ENCODE measurements around the gene CTBP2.

The CTBP2 gene

DNA sequence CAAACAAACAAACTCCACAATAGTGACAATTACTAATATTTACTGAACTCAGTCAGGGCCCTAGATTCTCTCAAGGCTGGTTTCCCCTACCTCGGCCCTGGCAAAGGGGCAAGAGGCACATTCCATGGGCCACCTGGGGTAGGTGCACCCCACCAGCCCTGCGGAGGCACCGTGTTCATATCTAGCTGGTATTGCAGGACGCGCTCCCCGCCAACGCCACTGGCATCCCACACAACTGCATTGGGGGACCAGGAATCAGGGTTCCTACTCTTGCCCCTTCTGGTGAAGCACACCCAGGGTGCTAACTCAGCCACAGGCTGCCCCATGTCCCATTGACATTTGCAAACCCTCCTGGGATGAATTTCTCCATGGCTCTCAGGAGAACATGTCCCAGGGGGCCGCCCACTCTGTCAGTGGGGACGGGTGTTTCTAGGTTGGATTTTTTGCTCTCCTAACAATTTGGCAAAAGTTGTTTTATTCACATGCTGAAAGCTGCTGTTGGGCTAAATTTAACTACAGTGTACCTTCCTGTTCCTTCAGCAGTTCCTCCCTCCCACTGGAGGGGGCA, 141.7 kb downstream of the CTBP2 start:
- no peak for DNase-seq

DNA sequence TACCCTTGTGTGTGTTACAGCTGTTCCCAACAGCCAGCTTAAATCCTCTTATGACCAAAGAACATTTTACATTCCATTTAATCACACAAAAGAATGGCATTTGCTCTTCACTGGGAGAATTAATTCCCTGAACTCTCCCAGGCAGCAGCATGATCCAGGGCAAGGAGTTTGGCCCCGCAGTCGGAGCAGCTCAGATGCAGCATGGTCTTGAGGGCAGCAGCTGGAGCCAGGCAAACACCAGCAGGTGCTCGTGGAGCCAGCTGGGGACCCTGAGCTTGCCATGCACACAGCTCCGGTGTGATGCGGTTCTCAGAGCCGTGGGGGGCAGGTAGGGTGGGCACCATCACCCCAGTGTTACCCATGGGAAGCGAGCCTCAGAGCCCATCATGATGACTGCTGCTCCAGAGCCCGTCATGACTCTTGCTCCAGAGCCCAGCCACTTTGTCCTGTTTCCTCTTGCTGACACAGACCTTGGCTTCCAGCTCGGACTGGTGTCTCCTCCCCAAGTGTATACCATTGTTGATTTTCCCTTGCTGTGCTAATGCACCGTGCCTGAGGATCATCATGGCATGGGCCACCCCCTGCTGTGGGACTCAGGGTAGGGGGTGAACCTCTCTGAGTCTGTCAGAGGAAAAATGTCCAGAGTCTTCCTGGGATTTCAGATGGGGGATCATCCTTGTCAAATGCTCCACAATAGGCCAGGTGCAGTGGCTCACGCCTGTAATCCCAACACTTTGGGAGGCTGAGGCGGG, 142.6 kb downstream of the CTBP2 start:
- DNase-seq = peak; percentile 44

DNA sequence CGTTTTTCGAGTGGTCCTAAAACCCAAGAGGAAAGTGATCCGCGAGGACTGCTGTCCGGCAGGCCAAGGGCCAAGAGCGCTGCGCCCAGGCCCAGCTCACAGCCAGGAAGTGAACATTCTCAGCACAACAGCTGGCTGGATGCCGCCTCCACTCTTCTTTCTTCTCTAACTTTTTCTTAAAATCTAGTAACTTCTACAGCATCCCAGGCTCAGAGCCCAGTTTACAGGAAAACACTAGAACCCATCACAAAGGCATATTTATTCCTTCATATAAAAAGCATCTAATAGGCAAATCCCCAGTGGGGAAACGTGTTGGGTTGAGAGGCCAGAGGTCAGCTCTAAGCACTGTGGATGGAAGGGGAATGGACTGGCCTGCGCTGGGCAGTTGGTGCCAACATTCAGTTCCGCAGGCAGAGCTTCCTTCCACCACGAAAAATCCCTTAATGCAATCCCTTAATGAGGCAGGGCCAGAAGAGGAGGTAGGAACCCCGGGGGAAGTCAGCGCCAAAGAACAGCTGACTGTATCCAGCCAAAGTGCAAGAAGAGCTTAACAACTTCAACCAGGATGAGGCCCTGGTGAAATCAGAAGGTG, 143.7 kb downstream of the CTBP2 start:
- DNase-seq = no peak

DNA sequence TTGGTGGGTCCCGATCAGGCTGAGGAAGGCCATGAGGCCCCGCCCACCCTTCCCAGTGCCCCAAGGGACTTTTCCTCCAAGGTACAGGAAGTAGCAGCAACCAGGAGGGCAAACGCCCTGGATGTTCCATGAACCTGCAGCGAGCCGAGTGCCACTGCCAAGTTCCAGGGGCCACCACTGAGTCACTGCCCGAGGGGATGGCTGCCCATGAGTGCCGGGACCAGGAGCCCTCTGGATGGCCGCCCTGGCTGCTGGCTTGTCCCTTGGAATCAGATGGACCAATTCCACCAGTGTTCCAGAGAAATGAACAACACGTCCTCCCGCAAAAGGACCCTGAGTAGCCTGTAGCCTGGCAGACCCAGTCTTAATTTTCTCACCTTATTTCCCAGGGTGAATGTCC, 144.2 kb downstream of the CTBP2 start:
- DNase-seq = no peak

DNA sequence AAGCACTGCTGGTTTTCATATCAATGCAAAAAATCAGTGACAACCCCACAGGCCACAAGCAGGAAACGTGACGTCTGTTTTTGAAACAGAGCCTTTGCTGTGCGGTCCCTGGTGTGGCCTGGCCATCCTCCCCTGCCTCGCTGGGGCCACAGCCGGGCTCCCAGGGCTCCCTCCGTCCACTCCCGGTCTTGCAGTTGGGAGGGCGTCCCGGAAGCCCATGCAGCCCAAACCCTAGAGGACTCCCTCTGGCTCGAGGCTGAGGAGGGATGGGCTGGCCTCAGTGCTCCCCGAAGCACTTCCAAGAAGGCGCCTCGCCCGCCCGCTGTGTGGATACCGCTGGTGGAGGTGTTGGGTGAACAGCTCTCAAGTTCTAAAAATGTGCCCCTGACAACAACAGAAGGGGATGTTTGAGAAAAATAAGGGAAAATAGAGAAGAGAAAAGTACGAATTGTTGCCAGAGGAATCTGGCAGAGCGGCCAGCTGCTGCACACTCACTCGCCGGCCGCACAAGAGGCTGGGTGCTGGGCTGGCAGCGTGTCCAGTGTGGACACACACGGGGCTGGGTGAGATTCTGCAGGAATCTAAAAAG, 144.9 kb downstream of the CTBP2 start:
- DNase-seq = no peak

DNA sequence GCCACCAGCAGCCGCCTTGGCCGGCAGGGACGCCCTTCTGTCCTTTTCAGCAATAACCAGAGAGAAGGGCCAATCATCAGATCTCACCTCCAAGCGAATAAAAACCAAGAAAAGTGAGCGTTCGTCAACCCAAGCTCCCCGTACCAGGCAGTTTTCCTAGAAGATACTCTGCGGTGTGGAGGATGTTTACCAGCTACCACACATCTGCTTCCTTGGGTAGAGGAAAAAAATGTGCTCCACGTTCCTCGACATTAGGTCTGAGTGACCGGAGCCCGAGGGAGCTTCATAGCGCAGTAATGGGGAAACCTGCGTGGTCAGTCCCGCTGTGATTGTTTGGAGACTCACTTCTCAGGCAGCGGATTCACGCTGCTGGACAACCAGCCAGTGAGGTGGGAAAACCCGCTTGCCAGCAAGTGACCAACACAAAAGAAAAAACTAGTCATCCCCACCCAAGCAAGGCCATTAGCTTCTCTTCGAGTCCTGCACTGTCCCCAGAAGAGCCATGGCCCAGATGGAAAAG, 145.5 kb downstream of the CTBP2 start:
- DNase-seq = no peak

DNA sequence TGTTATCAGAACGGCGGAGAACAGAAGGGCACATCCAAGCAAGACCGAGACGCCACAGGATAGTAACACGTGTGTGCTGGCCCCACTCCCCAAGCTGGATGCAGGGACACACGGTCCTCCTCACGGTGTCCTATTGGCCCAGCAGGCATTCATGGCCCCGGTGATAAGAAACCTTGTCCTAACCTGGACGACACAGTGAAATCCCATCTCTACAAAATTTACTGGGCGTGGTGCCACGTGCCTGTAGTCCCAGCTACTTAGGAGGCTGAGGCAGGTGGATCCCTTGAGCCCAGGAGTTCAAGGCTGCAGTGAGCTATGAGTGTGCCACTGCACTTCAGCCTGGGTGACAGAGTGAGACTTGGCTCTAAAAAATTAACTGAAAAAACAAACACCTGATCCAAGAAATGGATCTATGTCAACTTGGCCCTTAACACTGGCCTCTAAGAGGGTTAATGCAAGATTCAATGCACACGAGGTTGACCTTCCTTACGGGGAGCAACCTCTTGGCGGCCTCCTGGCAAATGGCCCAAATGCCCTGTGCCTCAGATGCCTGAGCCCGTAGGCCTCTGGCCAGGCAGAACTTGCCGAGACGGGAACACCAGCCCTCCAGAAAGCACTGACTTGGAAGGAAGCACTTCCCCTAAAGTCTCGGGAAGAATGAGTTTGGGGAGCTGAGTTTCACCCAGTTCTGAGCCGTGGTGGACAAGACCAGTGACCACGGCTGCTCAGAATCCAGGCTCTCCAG, 146.1 kb downstream of the CTBP2 start:
- DNase-seq = no peak

DNA sequence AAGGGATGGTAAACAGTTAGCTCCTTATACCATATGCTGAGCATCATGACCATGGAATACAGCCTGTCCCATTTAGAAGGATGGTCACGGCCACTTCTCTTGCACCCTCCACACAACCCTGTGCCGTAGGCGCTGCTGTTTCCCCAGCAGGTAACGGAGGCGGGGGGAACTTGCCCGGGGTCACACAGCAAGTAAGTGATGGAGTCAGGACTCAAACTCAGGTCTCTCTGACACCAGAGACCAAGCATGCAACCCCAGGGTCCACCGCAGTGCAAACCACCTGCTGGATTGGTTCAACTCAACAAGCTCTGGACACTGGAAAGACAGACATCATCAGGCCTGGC, 146.9 kb downstream of the CTBP2 start:
- DNase-seq = no peak

DNA sequence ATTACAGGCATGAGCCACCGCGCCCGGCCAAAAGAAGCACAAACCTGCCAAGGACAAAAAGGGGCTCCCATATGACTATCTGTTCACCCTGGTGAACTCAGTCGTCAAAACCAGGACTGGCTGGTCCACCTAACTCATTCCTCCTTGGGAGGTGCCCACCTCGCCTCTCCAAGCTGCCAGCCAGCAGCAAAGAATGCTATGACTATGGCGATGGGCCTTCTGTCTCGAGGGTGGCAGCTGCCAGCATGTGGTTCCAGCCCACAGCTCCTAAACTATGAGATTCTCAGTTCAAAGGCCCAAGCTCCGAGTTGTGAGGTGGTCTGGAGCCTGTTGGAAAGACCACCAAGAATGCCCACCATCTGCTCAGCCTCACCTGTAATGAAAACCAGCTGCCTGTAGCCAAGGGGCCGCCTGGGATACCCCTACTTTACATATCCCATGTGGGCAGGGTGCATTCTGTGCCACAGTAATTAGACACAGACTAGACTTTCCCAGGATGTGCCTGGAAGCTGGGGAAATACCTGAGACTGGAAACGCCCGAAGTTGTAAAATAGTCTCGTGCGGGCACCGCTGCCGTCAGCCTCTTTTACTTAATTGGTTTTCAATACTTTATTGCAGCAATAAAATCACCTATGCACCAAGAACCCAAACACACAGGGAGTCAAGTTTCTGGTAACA, 147.4 kb downstream of the CTBP2 start:
- DNase-seq = no peak

DNA sequence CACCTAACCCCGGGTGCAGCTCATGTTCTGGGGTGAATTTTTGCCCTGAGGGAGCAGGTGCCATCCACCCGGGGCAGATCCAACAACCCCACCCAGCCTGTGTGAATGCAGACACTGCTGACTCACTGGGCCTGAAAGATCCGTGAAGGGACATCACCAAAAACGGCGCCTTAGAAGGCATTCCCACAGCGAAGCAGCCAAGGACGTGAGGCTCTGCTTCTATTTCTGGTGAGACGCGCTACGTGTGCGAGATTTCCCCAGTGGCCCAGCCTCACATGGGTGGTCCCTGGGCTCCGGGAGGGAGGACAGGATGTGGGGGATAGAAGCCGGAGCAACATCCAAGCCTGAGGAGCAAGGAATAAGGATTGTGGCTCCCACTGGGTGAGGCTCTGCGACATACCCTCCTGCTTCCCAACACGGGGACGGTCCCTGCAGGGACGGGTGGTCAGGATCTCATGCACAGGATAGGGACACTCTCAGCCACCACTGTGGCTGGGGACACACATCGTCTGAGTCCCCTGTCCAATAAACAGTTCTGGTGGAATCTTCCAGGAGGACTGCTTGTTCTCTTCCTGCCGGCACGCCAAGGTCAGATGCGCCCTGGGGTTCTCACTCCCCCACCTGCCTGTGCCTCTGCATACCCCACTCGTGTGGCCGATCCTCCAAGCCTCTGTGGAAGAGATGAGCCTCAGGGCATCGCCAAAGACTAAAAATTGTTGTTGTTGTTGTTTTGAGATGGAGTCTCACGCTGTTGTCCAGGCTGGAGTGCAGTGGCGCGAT, 148.2 kb downstream of the CTBP2 start:
- DNase-seq = no peak

DNA sequence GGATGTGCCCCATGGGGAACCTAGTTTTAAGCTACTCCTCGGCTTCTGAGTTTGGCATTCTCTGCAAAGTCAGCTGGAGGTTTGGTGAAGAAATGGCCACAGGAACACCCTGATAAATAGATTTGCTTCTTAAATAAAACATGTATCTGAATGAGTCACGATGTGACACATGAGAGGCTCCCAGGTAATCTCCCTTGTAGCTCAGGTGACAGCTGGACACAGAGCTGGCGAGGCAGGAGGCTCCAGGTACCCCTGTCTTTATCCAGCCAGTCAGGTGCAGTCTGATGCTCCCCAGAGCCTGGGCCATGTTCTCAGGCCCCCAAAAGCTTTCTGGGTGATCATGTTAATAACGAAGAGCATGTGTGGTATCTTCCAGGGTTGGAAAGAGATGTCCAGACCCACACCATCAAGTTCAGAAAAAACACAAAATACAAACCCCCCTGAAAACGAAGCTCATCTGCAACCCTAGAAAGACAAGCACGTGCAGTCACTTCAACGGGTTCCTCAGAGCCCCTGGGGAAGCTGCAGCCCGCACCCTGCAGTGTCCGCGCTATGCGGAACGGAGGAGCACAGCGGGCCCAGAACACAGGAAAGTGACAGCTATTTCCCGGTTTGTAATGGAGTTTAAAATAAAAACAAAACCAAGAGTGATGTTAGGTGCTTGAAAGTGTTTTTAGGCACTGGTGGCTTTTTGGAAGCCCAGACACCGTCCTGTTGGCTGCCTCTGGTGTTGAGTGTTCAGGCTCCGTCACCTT, 149.0 kb downstream of the CTBP2 start:
- no peak for DNase-seq

DNA sequence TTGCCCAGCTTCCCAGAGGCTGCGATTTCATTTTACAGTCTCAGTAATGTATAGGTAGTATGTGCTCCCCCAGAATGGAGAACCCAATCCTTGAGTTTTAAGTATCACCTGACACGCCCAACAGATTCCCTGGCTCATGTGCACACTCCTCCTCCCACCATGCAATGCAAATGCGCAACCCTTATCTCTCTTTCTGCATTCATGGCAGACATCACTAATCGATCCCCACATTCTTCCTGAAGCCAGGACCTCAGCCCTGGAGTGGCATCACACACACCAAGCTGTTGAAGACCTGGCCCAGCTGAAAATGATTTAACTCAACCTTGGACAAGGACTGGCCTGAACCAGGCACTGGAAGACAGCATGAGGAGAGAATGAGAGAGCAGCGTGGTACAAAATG, 150.0 kb downstream of the CTBP2 start:
- no peak for DNase-seq

DNA sequence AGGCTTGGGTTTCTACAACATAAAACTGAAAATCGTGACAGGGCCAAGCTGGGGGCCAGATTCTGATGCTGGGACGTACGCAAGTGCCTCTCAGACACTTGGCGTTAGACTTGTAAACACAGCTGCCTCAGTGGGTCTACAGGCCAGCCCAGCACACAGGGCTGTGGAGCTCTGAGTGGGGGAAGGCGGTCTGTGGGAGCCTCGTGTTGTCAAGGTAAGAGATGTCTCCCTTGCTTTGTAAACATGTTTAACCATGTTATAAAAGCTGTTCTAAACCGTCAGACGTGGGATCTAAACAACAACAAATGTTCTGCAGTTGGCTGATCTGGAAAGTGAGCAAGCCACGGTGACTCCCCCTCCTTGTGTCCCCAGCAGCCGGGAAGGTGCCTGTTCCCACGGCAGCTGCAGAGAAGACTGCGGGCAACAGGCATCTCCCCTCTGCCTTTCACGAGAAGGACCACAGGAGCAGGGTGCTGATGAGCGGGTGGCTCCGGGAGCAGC, 150.7 kb downstream of the CTBP2 start:
- DNase-seq = no peak

DNA sequence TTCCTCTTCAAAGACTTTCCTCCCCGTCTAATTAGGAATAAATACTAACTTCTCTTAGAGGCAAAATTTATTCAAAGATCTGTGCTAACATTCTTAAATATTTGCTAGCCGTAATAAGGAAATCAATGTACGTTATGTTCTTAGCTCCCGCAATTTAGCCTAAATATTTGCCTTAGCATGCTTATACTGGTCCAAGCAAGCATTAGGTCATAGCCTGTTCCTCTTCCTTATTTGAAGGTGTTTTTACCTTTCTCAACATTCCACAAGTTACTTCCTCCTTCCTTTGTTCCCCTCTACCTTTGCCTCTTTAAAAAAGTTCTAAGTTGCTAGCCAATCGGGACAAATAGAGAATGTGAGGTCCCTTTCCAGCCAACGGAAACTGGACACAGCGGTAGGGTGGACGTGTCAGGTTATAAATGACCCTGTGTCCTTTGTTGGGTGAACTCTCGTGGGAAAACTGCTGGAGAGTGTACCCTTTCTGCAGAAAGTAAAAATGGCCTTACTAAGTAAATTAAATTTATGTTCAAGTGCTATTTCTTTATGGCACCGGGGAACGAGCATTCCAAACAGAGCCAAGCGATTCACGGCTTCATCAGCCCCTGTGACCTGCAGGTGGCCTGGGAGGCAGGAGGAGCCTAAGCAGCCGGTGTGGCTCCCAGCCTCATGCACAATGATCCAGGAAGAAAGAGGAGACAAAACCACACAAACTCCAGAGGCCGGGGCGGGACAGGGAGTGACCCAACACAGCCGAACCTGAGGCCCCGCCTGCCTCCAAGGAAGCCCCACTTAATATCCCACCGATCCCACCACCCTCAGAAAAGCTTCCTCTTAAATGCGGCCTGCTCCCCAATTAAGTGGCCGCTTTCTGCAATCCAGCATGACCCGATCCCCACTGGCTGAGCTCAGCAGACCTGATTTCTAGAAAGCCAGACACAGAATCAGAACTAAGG, 151.4 kb downstream of the CTBP2 start:
- DNase-seq = no peak

DNA sequence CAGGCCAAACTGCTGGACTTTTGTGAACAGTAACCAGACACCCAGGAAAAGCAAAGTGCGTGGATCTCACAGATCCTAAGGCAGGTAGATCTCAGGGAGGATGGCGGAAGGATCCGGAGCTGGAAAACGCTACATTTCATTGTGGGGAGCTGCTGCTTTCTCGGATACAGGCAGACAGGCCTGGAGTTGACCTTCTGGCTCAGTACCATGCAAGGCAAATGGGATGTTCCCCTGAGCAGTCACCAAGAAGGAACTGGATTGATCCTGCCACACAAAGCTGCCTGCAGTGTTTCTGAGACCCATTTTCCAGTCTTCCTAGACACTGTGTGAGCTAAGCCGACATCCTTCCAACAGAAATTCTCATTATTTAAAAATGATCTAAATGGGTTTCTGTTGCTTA, 152.9 kb downstream of the CTBP2 start:
- DNase-seq = no peak

DNA sequence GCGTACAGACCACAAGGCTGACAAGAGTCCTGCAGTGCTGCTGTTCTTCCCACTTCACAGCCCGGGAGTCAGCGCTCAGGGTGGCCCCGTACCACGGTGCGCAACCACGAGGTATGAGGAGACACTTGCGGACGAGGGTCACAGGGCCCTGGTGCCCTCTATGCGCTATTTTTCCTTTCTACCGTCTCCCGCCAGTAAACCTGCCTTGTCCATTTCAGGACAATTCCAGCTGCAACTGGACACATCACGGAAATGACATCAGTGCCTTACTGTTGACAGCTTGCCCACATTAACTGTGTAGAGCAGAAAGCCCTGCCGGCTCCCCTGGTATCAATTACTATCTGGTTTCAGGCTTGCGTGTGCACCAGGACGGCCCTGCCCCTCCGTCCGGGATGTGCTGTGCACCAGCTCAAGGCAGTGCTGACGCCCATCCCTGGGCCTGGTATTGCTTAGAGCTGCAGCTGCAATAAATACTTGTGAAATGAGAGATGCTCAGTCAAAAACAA, 153.4 kb downstream of the CTBP2 start:
- no peak for DNase-seq

DNA sequence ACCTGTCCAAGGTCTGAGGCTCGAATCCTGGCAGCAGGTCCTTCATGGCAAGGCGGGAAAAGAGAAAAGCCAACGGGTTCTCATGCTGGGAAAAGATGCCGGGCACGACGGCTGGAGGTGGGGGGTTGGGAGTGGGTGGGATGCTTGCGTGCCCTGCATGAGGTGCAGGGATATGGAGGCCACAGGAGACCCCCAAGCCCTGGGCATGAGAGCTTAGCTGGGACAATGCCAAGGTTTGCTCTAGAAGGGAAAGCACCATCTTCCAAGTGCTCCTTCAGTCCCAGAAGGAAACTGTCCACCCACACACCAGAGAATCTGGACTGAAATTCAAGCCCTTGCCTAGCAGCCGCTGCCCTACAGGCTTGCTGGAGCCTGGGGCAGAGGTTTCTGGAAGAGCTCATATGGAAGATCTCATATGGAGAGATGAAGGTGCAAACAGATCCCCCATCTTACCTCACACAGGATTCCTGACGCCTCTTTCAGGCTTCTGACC, 154.1 kb downstream of the CTBP2 start:
- no peak for DNase-seq

DNA sequence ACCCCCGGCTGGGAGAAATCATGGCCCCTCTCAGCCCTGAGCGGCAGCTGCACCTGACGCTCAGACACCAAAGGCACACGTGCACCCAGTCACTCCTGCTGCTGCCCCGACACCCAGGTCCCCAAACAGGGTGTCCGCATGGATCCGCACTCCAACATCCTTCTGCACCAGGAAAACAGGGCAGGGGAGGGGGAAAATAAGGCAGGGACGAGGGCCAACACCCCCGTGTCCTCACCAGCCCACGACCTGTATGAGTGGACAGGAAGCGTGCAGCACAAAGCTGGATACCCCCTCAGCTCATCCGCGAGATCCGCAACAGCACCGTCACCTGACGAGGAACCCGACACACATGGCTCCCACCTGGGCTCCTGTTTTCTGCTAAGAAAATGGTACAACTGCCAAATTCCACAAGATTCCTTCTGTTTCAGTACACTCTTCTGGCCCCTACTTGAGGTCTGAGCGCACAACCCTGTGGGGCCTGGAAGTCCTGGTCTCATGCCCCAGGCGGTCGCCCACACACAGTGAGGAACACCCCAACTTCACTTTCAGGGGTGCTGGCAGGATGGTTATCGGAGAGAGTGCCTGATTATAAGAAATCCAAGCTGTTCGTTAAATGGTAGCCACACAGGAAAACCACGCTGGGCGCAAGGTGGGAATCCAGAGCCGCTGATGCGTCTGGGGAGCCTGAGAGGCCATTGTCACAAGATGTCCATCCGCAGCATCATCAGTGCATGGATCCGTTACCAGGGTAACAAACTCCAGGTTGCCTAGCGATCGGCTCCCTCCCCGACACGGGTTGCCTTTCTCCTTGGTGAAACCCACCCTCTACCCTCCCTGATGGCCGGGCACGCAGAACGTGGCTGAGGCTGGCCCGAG, 154.8 kb downstream of the CTBP2 start:
- DNase-seq = no peak
